ENCODE results near the gene SEMA3G. TPM values are rescaled to one million over a fixed set of nuclear protein-coding genes. Genes with fewer than 3 reads are reported as not detected.

The SEMA3G gene
- total RNA-seq, 1 experiment from 2014 or later, result not detected

GRCh38 chr3:52398670-52399081 lies 46.2 kb downstream of the SEMA3G start:
- CTCF ChIA-PET, result no interaction called here
- Histone ChIP-seq H3K4me3 (ENCODE audit: low read depth, low read length, poor library complexity, severe bottlenecking) (no peak overlapping the region), H3K9me3 (ENCODE audit: low read depth, low read length, poor library complexity, severe bottlenecking) (no peaks in the 10 kb centered on the region), H3K4me1 (ENCODE audit: insufficient read depth, low read length, poor library complexity, severe bottlenecking) (no peaks in the 10 kb centered on the region), H3K36me3 (ENCODE audit: insufficient read depth, low read length, poor library complexity, severe bottlenecking) (no peaks in the 10 kb centered on the region), H3K27ac (ENCODE audit: low read depth, low read length, poor library complexity, severe bottlenecking) (no peak overlapping the region), H3K27me3 (replicated peaks; ENCODE audit: insufficient read depth, low read depth, low read length, poor library complexity) (no peaks in the 10 kb centered on the region)
- POLR2A ChIA-PET (ENCODE audit: low non-redundant PET), result no interaction called here
- BruUV-seq (replicated peaks), result no TSS peak
- TF ChIP-seq CTCF (conservative IDR thresholded peaks at IDR 0.05; ENCODE audit: low read depth, low read length) (no peak), EZH2 (IDR thresholded peaks at IDR 0.05; ENCODE audit: borderline replicate concordance, low read depth, low read length, poor library complexity, severe bottlenecking) (no peak)
- intact Hi-C loops (cut with micrococcal nuclease; ENCODE audit: unreplicated experiment), result no loop called here
- DNase-seq (ENCODE audit: low spot score), result no peak

- no peaks in the 10 kb centered on the region for H3K4me1 ChIP-seq (ENCODE audit: insufficient read depth, low read length, poor library complexity, severe bottlenecking)
- no peaks in the 10 kb centered on the region for H3K27me3 ChIP-seq (replicated peaks; ENCODE audit: insufficient read depth, low read depth, low read length, poor library complexity)
- no peaks in the 10 kb centered on the region for H3K9me3 ChIP-seq (ENCODE audit: low read depth, low read length, poor library complexity, severe bottlenecking)
- H3K27ac ChIP-seq (ENCODE audit: low read depth, low read length, poor library complexity, severe bottlenecking), result no peak overlapping the region
- ChIA-PET CTCF (no interaction called here), POLR2A (ENCODE audit: low non-redundant PET) (no interaction called here)
- BruUV-seq (replicated peaks), result no TSS peak
- intact Hi-C loops (cut with micrococcal nuclease; ENCODE audit: unreplicated experiment), result no loop called here
- H3K4me3 ChIP-seq (ENCODE audit: low read depth, low read length, poor library complexity, severe bottlenecking), result no peak overlapping the region
- no peak for DNase-seq (ENCODE audit: low spot score)
- TF ChIP-seq CTCF (conservative IDR thresholded peaks at IDR 0.05; ENCODE audit: low read depth, low read length) (no peak), EZH2 (IDR thresholded peaks at IDR 0.05; ENCODE audit: borderline replicate concordance, low read depth, low read length, poor library complexity, severe bottlenecking) (no peak)
- no peaks in the 10 kb centered on the region for H3K36me3 ChIP-seq (ENCODE audit: insufficient read depth, low read length, poor library complexity, severe bottlenecking)
Observed at GRCh38 chr3:52397676-52398399, 47.1 kb downstream of the SEMA3G start.

GRCh38 chr3:52396907-52397591 lies 47.9 kb downstream of the SEMA3G start:
- Histone ChIP-seq H3K36me3 (ENCODE audit: insufficient read depth, low read length, poor library complexity, severe bottlenecking) (no peaks in the 10 kb centered on the region), H3K4me1 (ENCODE audit: insufficient read depth, low read length, poor library complexity, severe bottlenecking) (no peaks in the 10 kb centered on the region), H3K27me3 (replicated peaks; ENCODE audit: insufficient read depth, low read depth, low read length, poor library complexity) (no peaks in the 10 kb centered on the region), H3K4me3 (ENCODE audit: low read depth, low read length, poor library complexity, severe bottlenecking) (no peak overlapping the region), H3K27ac (ENCODE audit: low read depth, low read length, poor library complexity, severe bottlenecking) (no peak overlapping the region), H3K9me3 (ENCODE audit: low read depth, low read length, poor library complexity, severe bottlenecking) (no peaks in the 10 kb centered on the region)
- DNase-seq (ENCODE audit: low spot score), result no peak
- CTCF ChIA-PET, result no interaction called here
- intact Hi-C loops (cut with micrococcal nuclease; ENCODE audit: unreplicated experiment), result no loop called here
- POLR2A ChIA-PET (ENCODE audit: low non-redundant PET), result no interaction called here
- no peak for TF ChIP-seq EZH2 (IDR thresholded peaks at IDR 0.05; ENCODE audit: borderline replicate concordance, low read depth, low read length, poor library complexity, severe bottlenecking)
- no peak for TF ChIP-seq CTCF (conservative IDR thresholded peaks at IDR 0.05; ENCODE audit: low read depth, low read length)
- no TSS peak for BruUV-seq (replicated peaks)
